ENCODE results near the gene LRMDA. TPM values are rescaled to one million over a fixed set of nuclear protein-coding genes. Genes with fewer than 3 reads are reported as not detected.

The LRMDA gene
- total RNA-seq, 1 donor from 2014 or later = not detected

- H3K27me3 Mint-ChIP-seq = peaks cover 9% of the 10 kb centered on the region
- H3K27ac Mint-ChIP-seq = no peak overlapping the region
- H3K4me3 Mint-ChIP-seq = no peak overlapping the region
- no peaks in the 10 kb centered on the region for H3K36me3 Mint-ChIP-seq (ENCODE audit: low read depth)
- no peaks in the 10 kb centered on the region for H3K9me3 Mint-ChIP-seq
- no peak for DNase-seq
- intact Hi-C loops (cut with micrococcal nuclease) = no loop called here
- H3K4me1 Mint-ChIP-seq = no peaks in the 10 kb centered on the region
Measured at GRCh38 chr10:75902816-75903215, 471.4 kb downstream of the LRMDA start.

GRCh38 chr10:75904499-75905283, 473.3 kb downstream of the LRMDA start:
- H3K27ac Mint-ChIP-seq = no peak overlapping the region
- H3K36me3 Mint-ChIP-seq (ENCODE audit: low read depth) = no peaks in the 10 kb centered on the region
- H3K4me3 Mint-ChIP-seq = no peak overlapping the region
- peaks cover 9% of the 10 kb centered on the region for H3K27me3 Mint-ChIP-seq
- H3K9me3 Mint-ChIP-seq = no peaks in the 10 kb centered on the region
- H3K4me1 Mint-ChIP-seq = no peaks in the 10 kb centered on the region
- intact Hi-C loops (cut with micrococcal nuclease) = no loop called here
- DNase-seq = no peak

- intact Hi-C loops (cut with micrococcal nuclease) = no loop called here
- H3K4me1 Mint-ChIP-seq = no peaks in the 10 kb centered on the region
- no peaks in the 10 kb centered on the region for H3K9me3 Mint-ChIP-seq
- peaks cover 9% of the 10 kb centered on the region for H3K27me3 Mint-ChIP-seq
- H3K27ac Mint-ChIP-seq = no peak overlapping the region
- H3K4me3 Mint-ChIP-seq = no peak overlapping the region
- DNase-seq = no peak
- H3K36me3 Mint-ChIP-seq (ENCODE audit: low read depth) = no peaks in the 10 kb centered on the region
Measured at GRCh38 chr10:75905490-75905889, 474.1 kb downstream of the LRMDA start.

GRCh38 chr10:75910032-75910431, 478.6 kb downstream of the LRMDA start:
- DNase-seq = no peak
- H3K36me3 Mint-ChIP-seq (ENCODE audit: low read depth) = no peaks in the 10 kb centered on the region
- H3K9me3 Mint-ChIP-seq = no peaks in the 10 kb centered on the region
- intact Hi-C loops (cut with micrococcal nuclease) = no loop called here
- no peak overlapping the region for H3K27ac Mint-ChIP-seq
- peaks cover 3% of the 10 kb centered on the region for H3K27me3 Mint-ChIP-seq
- no peak overlapping the region for H3K4me3 Mint-ChIP-seq
- no peaks in the 10 kb centered on the region for H3K4me1 Mint-ChIP-seq

GRCh38 chr10:75911426-75911825, 480.0 kb downstream of the LRMDA start:
- no peak for DNase-seq
- Mint-ChIP-seq H3K27ac (no peak overlapping the region), H3K27me3 (no peaks in the 10 kb centered on the region), H3K36me3 (ENCODE audit: low read depth) (no peaks in the 10 kb centered on the region), H3K9me3 (no peaks in the 10 kb centered on the region), H3K4me1 (no peaks in the 10 kb centered on the region), H3K4me3 (no peak overlapping the region)
- intact Hi-C loops (cut with micrococcal nuclease) = no loop called here

GRCh38 chr10:75916906-75917305, 485.5 kb downstream of the LRMDA start:
- Mint-ChIP-seq H3K36me3 (ENCODE audit: low read depth) (no peaks in the 10 kb centered on the region), H3K27ac (no peak overlapping the region), H3K4me1 (no peaks in the 10 kb centered on the region), H3K27me3 (no peaks in the 10 kb centered on the region), H3K9me3 (no peaks in the 10 kb centered on the region), H3K4me3 (no peak overlapping the region)
- intact Hi-C loops (cut with micrococcal nuclease) = no loop called here
- DNase-seq = no peak

- Mint-ChIP-seq H3K4me1 (no peaks in the 10 kb centered on the region), H3K9me3 (no peaks in the 10 kb centered on the region), H3K4me3 (no peak overlapping the region), H3K36me3 (ENCODE audit: low read depth) (no peaks in the 10 kb centered on the region), H3K27me3 (peaks cover 5% of the 10 kb centered on the region), H3K27ac (no peak overlapping the region)
- DNase-seq = no peak
- intact Hi-C loops (cut with micrococcal nuclease) = no loop called here
Measured at GRCh38 chr10:75919913-75920312, 488.5 kb downstream of the LRMDA start.

- H3K4me3 Mint-ChIP-seq = no peak overlapping the region
- H3K27me3 Mint-ChIP-seq = peaks cover 5% of the 10 kb centered on the region
- no peaks in the 10 kb centered on the region for H3K4me1 Mint-ChIP-seq
- intact Hi-C loops (cut with micrococcal nuclease) = no loop called here
- no peaks in the 10 kb centered on the region for H3K36me3 Mint-ChIP-seq (ENCODE audit: low read depth)
- DNase-seq = no peak
- no peak overlapping the region for H3K27ac Mint-ChIP-seq
- no peaks in the 10 kb centered on the region for H3K9me3 Mint-ChIP-seq
Measured at GRCh38 chr10:75922435-75922834, 491.0 kb downstream of the LRMDA start.

GRCh38 chr10:75924309-75924902, 493.0 kb downstream of the LRMDA start:
- Mint-ChIP-seq H3K27ac (no peak overlapping the region), H3K9me3 (no peaks in the 10 kb centered on the region), H3K36me3 (ENCODE audit: low read depth) (no peaks in the 10 kb centered on the region), H3K27me3 (peaks cover 5% of the 10 kb centered on the region), H3K4me1 (no peaks in the 10 kb centered on the region), H3K4me3 (no peak overlapping the region)
- DNase-seq = no peak
- intact Hi-C loops (cut with micrococcal nuclease) = no loop called here

GRCh38 chr10:75925999-75926398, 494.6 kb downstream of the LRMDA start:
- Mint-ChIP-seq H3K27ac (no peak overlapping the region), H3K27me3 (peaks cover 5% of the 10 kb centered on the region), H3K9me3 (no peaks in the 10 kb centered on the region), H3K4me3 (no peak overlapping the region), H3K36me3 (ENCODE audit: low read depth) (no peaks in the 10 kb centered on the region), H3K4me1 (no peaks in the 10 kb centered on the region)
- DNase-seq = no peak
- intact Hi-C loops (cut with micrococcal nuclease) = no loop called here

GRCh38 chr10:75926763-75927162, 495.3 kb downstream of the LRMDA start:
- no peak for DNase-seq
- no peak overlapping the region for H3K27ac Mint-ChIP-seq
- no peak overlapping the region for H3K4me3 Mint-ChIP-seq
- H3K9me3 Mint-ChIP-seq = no peaks in the 10 kb centered on the region
- intact Hi-C loops (cut with micrococcal nuclease) = no loop called here
- no peaks in the 10 kb centered on the region for H3K36me3 Mint-ChIP-seq (ENCODE audit: low read depth)
- H3K27me3 Mint-ChIP-seq = peaks cover 5% of the 10 kb centered on the region
- H3K4me1 Mint-ChIP-seq = no peaks in the 10 kb centered on the region

- peaks cover 5% of the 10 kb centered on the region for H3K27me3 Mint-ChIP-seq
- H3K27ac Mint-ChIP-seq = no peak overlapping the region
- intact Hi-C loops (cut with micrococcal nuclease) = no loop called here
- H3K9me3 Mint-ChIP-seq = no peaks in the 10 kb centered on the region
- H3K4me1 Mint-ChIP-seq = no peaks in the 10 kb centered on the region
- no peak for DNase-seq
- H3K4me3 Mint-ChIP-seq = no peak overlapping the region
- H3K36me3 Mint-ChIP-seq (ENCODE audit: low read depth) = no peaks in the 10 kb centered on the region
Measured at GRCh38 chr10:75928231-75928630, 496.8 kb downstream of the LRMDA start.

GRCh38 chr10:75929630-75930161, 498.3 kb downstream of the LRMDA start:
- intact Hi-C loops (cut with micrococcal nuclease) = no loop called here
- H3K27me3 Mint-ChIP-seq = no peaks in the 10 kb centered on the region

GRCh38 chr10:75932921-75933320, 501.5 kb downstream of the LRMDA start:
- no peak overlapping the region for H3K27ac Mint-ChIP-seq

More at GRCh38 chr10:75929630-75930161, 498.3 kb downstream of the LRMDA start:
- Mint-ChIP-seq H3K36me3 (ENCODE audit: low read depth) (no peaks in the 10 kb centered on the region), H3K4me3 (no peak overlapping the region), H3K27ac (no peak overlapping the region), H3K4me1 (no peaks in the 10 kb centered on the region), H3K9me3 (no peaks in the 10 kb centered on the region)
- DNase-seq = no peak

More at GRCh38 chr10:75932921-75933320, 501.5 kb downstream of the LRMDA start:
- no peak overlapping the region for H3K4me3 Mint-ChIP-seq
- no peaks in the 10 kb centered on the region for H3K9me3 Mint-ChIP-seq
- no peaks in the 10 kb centered on the region for H3K36me3 Mint-ChIP-seq (ENCODE audit: low read depth)
- no peaks in the 10 kb centered on the region for H3K4me1 Mint-ChIP-seq
- H3K27me3 Mint-ChIP-seq = no peaks in the 10 kb centered on the region
- no peak for DNase-seq
- intact Hi-C loops (cut with micrococcal nuclease) = no loop called here
